HG03575 (cell line): ENCODE results near the gene WDR83.
"Not testable (repeated sequence)": the region's sequence is repeated elsewhere in the genome, so short reads cannot be mapped to it uniquely, and the experiment has no call there.

Source experiments
- ATAC-seq: cut with Tn5 transposase; IDR thresholded peaks from one replicate; pipeline ENCODE4 v1.9.1; 2021; ENCODE audit not compliant: unreplicated experiment, insufficient number of reproducible peaks, low FRiP score; ENCODE audit errors: extremely low read depth

Gene WDR83

GRCh38 chr19:12666265-12667048 lies at the start of gene WDR83, which contains the start of gene MAN2B1:
WDR83 (plus strand) TSS chr19:12666807; CDS start chr19:12669791, 2,984 bp downstream.
MAN2B1 (minus strand) TSS chr19:12666742; CDS start chr19:12666701, 41 bp downstream.
- ATAC-seq = no peak

GRCh38 chr19:12617646-12618045 lies 49.0 kb upstream of the WDR83 start:
- ATAC-seq = no peak

- not testable (repeated sequence) for ATAC-seq
Observed at GRCh38 chr19:12621253-12622024, 45.2 kb upstream of the WDR83 start.

- ATAC-seq = no peak
Observed at GRCh38 chr19:12623361-12624031, 43.1 kb upstream of the WDR83 start.

GRCh38 chr19:12626958-12627357 lies 39.6 kb upstream of the WDR83 start:
- no peak for ATAC-seq

GRCh38 chr19:12628040-12629022 lies 38.3 kb upstream of the WDR83 start:
- no peak for ATAC-seq

- no peak for ATAC-seq
Observed at GRCh38 chr19:12629215-12629614, 37.4 kb upstream of the WDR83 start.

- ATAC-seq = no peak
Observed at GRCh38 chr19:12636631-12637030, 30.0 kb upstream of the WDR83 start.

GRCh38 chr19:12638611-12639182 lies 27.9 kb upstream of the WDR83 start:
- ATAC-seq = no peak

- no peak for ATAC-seq
Observed at GRCh38 chr19:12639901-12640613, 26.6 kb upstream of the WDR83 start.

- no peak for ATAC-seq
Observed at GRCh38 chr19:12641456-12641855, 25.2 kb upstream of the WDR83 start.

- no peak for ATAC-seq
Observed at GRCh38 chr19:12642506-12642905, 24.1 kb upstream of the WDR83 start.

- ATAC-seq = not testable (repeated sequence)
Observed at GRCh38 chr19:12643716-12644115, 22.9 kb upstream of the WDR83 start.

- no peak for ATAC-seq
Observed at GRCh38 chr19:12646551-12646950, 20.1 kb upstream of the WDR83 start.

GRCh38 chr19:12647047-12647446 lies 19.6 kb upstream of the WDR83 start:
- ATAC-seq = no peak

- ATAC-seq = no peak
Observed at GRCh38 chr19:12647490-12648071, 19.0 kb upstream of the WDR83 start.

GRCh38 chr19:12648088-12648487 lies 18.5 kb upstream of the WDR83 start:
- ATAC-seq = no peak
